ENCODE data around the gene MUC6. TPM values are rescaled to one million over a fixed set of nuclear protein-coding genes. Genes with fewer than 3 reads are reported as not detected.

The MUC6 gene
- total and polyA plus RNA-seq, 9 of the 15 experiments (the other 6 are each of a cell fraction or from before 2014, with no cell fraction given), result not detected

DNA sequence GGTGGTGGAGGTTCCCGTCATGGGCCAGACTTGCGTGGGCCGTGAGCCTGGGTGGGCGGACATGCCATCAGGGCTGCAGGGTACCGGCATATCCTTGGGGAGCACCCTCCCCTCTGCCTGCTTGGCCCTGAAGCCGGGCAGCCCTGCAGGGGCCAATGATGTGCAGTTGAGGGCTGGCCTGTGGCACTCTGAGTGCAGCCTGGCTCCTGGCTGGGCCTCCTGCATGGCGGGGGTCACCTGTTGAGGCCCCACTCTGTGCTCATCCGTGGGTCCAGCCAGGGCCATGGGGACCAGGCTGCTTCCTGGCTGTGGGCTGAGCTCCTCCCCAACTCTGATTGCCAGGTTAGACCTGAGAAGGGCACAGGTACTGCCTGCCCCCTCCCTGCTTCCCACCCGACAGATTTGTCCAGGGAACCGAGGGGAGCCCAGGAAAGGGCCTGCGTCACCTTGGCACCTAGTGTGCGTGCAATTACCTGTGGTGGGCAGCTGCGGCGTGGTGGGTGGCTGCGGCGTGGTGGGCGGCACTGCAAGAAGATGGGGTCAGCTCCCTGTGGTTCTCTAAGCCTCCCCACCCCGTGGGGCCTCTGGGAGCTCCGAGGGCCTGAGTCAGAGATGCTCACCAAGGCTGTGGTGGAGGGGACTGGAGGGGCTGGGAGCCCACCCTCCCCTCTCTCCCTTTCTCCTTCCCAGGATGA is 16.2 kb downstream of the MUC6 start:
- Histone ChIP-seq H3K27me3 (ENCODE audit: control insufficient read depth in 2 of 2, insufficient read depth in 2 of 2, low read length in 2 of 2) (peaks cover 2 to 69% of the 10 kb centered on the region in 2 experiments; a peak in 4 of 5 replicates), H3K27ac (ENCODE audit: extremely low read depth, low read depth, low read length) (no peak overlapping the region), H3K4me1 (replicated peaks in 1 of 2; ENCODE audit: control insufficient read depth in 2 of 2, insufficient read depth in 2 of 2, low read length in 2 of 2) (peaks cover 0 to 28% of the 10 kb centered on the region in 2 experiments; a peak in 1 of 5 replicates), H3K79me2 (ENCODE audit: control insufficient read depth, insufficient read depth, low read length) (no peaks in the 10 kb centered on the region), H3K9me1 (ENCODE audit: control insufficient read depth, insufficient read depth, low read length) (peaks cover 9% of the 10 kb centered on the region), H3K4me2 (ENCODE audit: insufficient read depth, low read length) (no peak overlapping the region), H4K20me1 (replicated peaks; ENCODE audit: control insufficient read depth, insufficient read depth, low read length) (no peaks in the 10 kb centered on the region; the same call in 1 of the 2 replicates), H3K9ac (ENCODE audit: insufficient read depth in 1 of 2, low read depth in 2 of 2, low read length in 2 of 2) (no peak overlapping the region; a peak in 1 of 4 replicates), H3K4me3 (no peak overlapping the region), H2AFZ (ENCODE audit: low read depth, low read length) (no peak overlapping the region), H3K9me3 (replicated peaks; ENCODE audit: control insufficient read depth, insufficient read depth, low read depth, low read length) (no peaks in the 10 kb centered on the region), H3K36me3 (ENCODE audit: control insufficient read depth, insufficient read depth, low read length) (no peaks in the 10 kb centered on the region)
- ChIA-PET POLR2A (no interaction called here), CTCF (ENCODE audit: low intra/inter-chr PET ratio) (no interaction called here)
- WGBS (ENCODE audit: insufficient coverage, low coverage, missing lambda C conversion rate), result 8% methylated on average over 15 of the region's 19 CpGs
- in situ Hi-C loops (cut with MboI), result no loop called here
- intact Hi-C loops (cut with micrococcal nuclease), result no loop called here
- no peak for ATAC-seq
- DNase-seq (ENCODE audit: extremely low read depth in 1 of 4, low spot score in 3 of 4), result no peak
- no peak for FAIRE-seq
- BruUV-seq (replicated peaks), result no TSS peak
- TF ChIP-seq SLC30A9 (CRISPR knock-in tag; IDR thresholded peaks at IDR 0.05) (no peak), EHMT2 (IDR thresholded peaks at IDR 0.05) (no peak), FOXP1 (CRISPR knock-in tag; IDR thresholded peaks at IDR 0.05) (no peak), HOXB6 (CRISPR knock-in tag; IDR thresholded peaks at IDR 0.05; ENCODE audit: borderline replicate concordance) (no peak), LEF1 (IDR thresholded peaks at IDR 0.05) (no peak), SNRNP70 (optimal IDR thresholded peaks at IDR 0.05; ENCODE audit: low read depth, low read length) (no peak), ZNF134 (CRISPR knock-in tag; conservative IDR thresholded peaks at IDR 0.05) (no peak), SAFB2 (IDR thresholded peaks at IDR 0.05; ENCODE audit: borderline replicate concordance, low read depth, low read length, severe bottlenecking) (no peak), ZNF551 (CRISPR knock-in tag; IDR thresholded peaks at IDR 0.05) (no peak), RBM25 (IDR thresholded peaks at IDR 0.05; ENCODE audit: low read depth, low read length, severe bottlenecking) (no peak), NELFE (IDR thresholded peaks at IDR 0.05; ENCODE audit: insufficient read depth, insufficient read length) (no peak), ETV1 (tag; conservative IDR thresholded peaks at IDR 0.05; ENCODE audit: low read depth) (no peak), CUX1 (CRISPR knock-in tag; IDR thresholded peaks at IDR 0.05) (no peak), ZFPM2 (CRISPR knock-in tag; IDR thresholded peaks at IDR 0.05) (no peak), ESRRA (IDR thresholded peaks at IDR 0.05; ENCODE audit: borderline replicate concordance, low read depth) (no peak), TRIM25 (IDR thresholded peaks at IDR 0.05; ENCODE audit: borderline replicate concordance) (no peak)

Data from K562 (cell line).